Mammary epithelial cell (primary cell): ENCODE measurements around the gene SSBP3.

Source experiments
- CTCF ChIP-seq, 2 donors: IDR thresholded peaks in 1 of 2; conservative IDR thresholded peaks in 1 of 2; 2 replicates each; pipeline ENCODE4 v1.5.1; 2011 to 2012; ENCODE audit warnings: inconsistent platforms in 2 of 2, low read length in 2 of 2, mild to moderate bottlenecking in 2 of 2, control low read depth in 1 of 2, low read depth in 1 of 2; ENCODE audit not compliant: insufficient read depth in 1 of 2; ENCODE audit errors: extremely low read depth in 1 of 2
- EZH2 ChIP-seq: IDR thresholded peaks from 2 replicates; pipeline ENCODE4 v1.6.1; 2012; ENCODE audit warnings: low read length, inconsistent platforms, borderline replicate concordance

GRCh38 chr1:54416435-54416834, 10.2 kb upstream of the SSBP3 start:
- TF ChIP-seq CTCF (conservative IDR thresholded peaks at IDR 0.05 in 1 of 2, IDR thresholded peaks at IDR 0.05 in 1 of 2; ENCODE audit: extremely low read depth in 1 of 2, insufficient read depth in 1 of 2, low read depth in 1 of 2, low read length in 2 of 2) (no peak), EZH2 (no peak)
